ENCODE data around the gene EVX2.

DNA sequence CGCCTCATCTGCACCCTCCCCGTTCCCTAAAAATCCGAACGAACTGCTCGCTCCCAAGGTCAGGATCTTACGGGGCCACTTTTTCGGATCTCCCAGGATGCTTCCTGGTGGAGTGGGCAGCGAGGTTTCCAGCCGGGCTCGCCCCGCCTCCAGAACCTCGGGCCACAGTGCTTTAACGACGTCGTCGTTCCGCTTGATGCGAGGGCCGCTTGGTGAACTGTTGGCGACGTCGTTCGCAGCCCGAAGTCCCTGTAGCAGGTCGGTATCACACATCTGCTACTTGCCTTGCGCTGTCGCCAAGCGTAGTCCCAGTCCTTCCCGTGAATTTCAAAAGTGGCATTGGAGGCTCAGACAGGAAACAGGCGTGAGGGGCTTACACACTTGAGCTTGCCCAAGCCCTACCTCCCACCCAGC lies 15.3 kb downstream of the EVX2 start:
- TF ChIP-seq, protein P1, sequence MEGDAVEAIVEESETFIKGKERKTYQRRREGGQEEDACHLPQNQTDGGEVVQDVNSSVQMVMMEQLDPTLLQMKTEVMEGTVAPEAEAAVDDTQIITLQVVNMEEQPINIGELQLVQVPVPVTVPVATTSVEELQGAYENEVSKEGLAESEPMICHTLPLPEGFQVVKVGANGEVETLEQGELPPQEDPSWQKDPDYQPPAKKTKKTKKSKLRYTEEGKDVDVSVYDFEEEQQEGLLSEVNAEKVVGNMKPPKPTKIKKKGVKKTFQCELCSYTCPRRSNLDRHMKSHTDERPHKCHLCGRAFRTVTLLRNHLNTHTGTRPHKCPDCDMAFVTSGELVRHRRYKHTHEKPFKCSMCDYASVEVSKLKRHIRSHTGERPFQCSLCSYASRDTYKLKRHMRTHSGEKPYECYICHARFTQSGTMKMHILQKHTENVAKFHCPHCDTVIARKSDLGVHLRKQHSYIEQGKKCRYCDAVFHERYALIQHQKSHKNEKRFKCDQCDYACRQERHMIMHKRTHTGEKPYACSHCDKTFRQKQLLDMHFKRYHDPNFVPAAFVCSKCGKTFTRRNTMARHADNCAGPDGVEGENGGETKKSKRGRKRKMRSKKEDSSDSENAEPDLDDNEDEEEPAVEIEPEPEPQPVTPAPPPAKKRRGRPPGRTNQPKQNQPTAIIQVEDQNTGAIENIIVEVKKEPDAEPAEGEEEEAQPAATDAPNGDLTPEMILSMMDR (IDR thresholded peaks at IDR 0.05) = no peak
- no peak for TF ChIP-seq POLR2A (IDR thresholded peaks at IDR 0.05)

Measured in upper lobe of left lung (tissue), 4 donors.